Nephron (organoid): ENCODE data around the gene POLR3B.

Experiments used
- H3K27ac Mint-ChIP-seq, 3 experiments: 2 replicates each; pipeline ENCODE4 v1.8.0; 2020; ENCODE audit warnings: mixed read lengths in 3 of 3, mild to moderate bottlenecking in 2 of 3, moderate library complexity in 1 of 3
- H3K27me3 Mint-ChIP-seq: 2 replicates; pipeline ENCODE4 v1.8.0; 2021; ENCODE audit warnings: low read depth, mild to moderate bottlenecking, moderate library complexity, mixed read lengths
- H3K36me3 Mint-ChIP-seq: 2 replicates; pipeline ENCODE4 v1.8.0; 2020; ENCODE audit warnings: low read depth, mixed read lengths
- H3K4me1 Mint-ChIP-seq: 2 replicates; pipeline ENCODE4 v1.8.0; 2020; ENCODE audit warnings: mixed read lengths
- H3K4me3 Mint-ChIP-seq, 3 experiments: 2 replicates each; pipeline ENCODE4 v1.8.0; 2020; ENCODE audit warnings: mild to moderate bottlenecking in 3 of 3, mixed read lengths in 3 of 3, moderate library complexity in 2 of 3
- H3K9me3 Mint-ChIP-seq: 2 replicates; pipeline ENCODE4 v1.8.0; 2020; ENCODE audit warnings: mixed read lengths
- CTCF ChIP-seq, 3 experiments: fragments of 200-600 bp; sonication (generic); IDR thresholded peaks; one replicate each; pipeline ENCODE4 v1.5.0; 2021; ENCODE audit warnings: antibody characterized with exemption in 3 of 3; ENCODE audit not compliant: unreplicated experiment in 3 of 3

Gene POLR3B

GRCh38 chr12:106327309-106327869 lies 30.2 kb upstream of the POLR3B start:
- Mint-ChIP-seq H3K27ac (no peak overlapping the region), H3K9me3 (no peaks in the 10 kb centered on the region), H3K36me3 (peaks cover 37% of the 10 kb centered on the region), H3K4me3 (no peak overlapping the region), H3K27me3 (peaks cover 4% of the 10 kb centered on the region), H3K4me1 (peaks cover 31% of the 10 kb centered on the region)
- no peak for TF ChIP-seq CTCF (IDR thresholded peaks at IDR 0.05; ENCODE audit: unreplicated experiment in 3 of 3)

- Mint-ChIP-seq H3K27ac (peak overlapping the region; percentile 5 to 76 (median 54)), H3K27me3 (peaks cover 4% of the 10 kb centered on the region), H3K4me1 (peaks cover 31% of the 10 kb centered on the region), H3K36me3 (peaks cover 41% of the 10 kb centered on the region), H3K9me3 (no peaks in the 10 kb centered on the region), H3K4me3 (no peak overlapping the region)
- TF ChIP-seq CTCF (IDR thresholded peaks at IDR 0.05; ENCODE audit: unreplicated experiment in 3 of 3), result no peak
Observed at GRCh38 chr12:106328735-106329134, 28.8 kb upstream of the POLR3B start.

- no peak for TF ChIP-seq CTCF (IDR thresholded peaks at IDR 0.05; ENCODE audit: unreplicated experiment in 3 of 3)
- H3K4me1 Mint-ChIP-seq, result peaks cover 31% of the 10 kb centered on the region
Observed at GRCh38 chr12:106329231-106329982, 28.1 kb upstream of the POLR3B start.

GRCh38 chr12:106331599-106331998 lies 25.9 kb upstream of the POLR3B start:
- Mint-ChIP-seq H3K4me3 (no peak overlapping the region), H3K27me3 (peaks cover 4% of the 10 kb centered on the region)

More at GRCh38 chr12:106329231-106329982, 28.1 kb upstream of the POLR3B start:
- Mint-ChIP-seq H3K9me3 (no peaks in the 10 kb centered on the region), H3K36me3 (peaks cover 37% of the 10 kb centered on the region), H3K27ac (peak overlapping the region; percentile 5 to 76 (median 54)), H3K27me3 (peaks cover 4% of the 10 kb centered on the region), H3K4me3 (no peak overlapping the region)

GRCh38 chr12:106332536-106332935 lies 25.0 kb upstream of the POLR3B start:
- Mint-ChIP-seq H3K4me3 (no peak overlapping the region), H3K9me3 (no peaks in the 10 kb centered on the region), H3K27me3 (peaks cover 4% of the 10 kb centered on the region), H3K4me1 (peaks cover 31% of the 10 kb centered on the region), H3K27ac (no peak overlapping the region), H3K36me3 (peaks cover 41% of the 10 kb centered on the region)
- no peak for TF ChIP-seq CTCF (IDR thresholded peaks at IDR 0.05; ENCODE audit: unreplicated experiment in 3 of 3)

More at GRCh38 chr12:106331599-106331998, 25.9 kb upstream of the POLR3B start:
- TF ChIP-seq CTCF (IDR thresholded peaks at IDR 0.05; ENCODE audit: unreplicated experiment in 3 of 3), result no peak
- Mint-ChIP-seq H3K27ac (peak overlapping the region in 1 of 3 experiments; percentile 54), H3K36me3 (peaks cover 34% of the 10 kb centered on the region), H3K9me3 (no peaks in the 10 kb centered on the region), H3K4me1 (peaks cover 31% of the 10 kb centered on the region)
